ENCODE data around the gene HBD. TPM values are rescaled to one million over a fixed set of nuclear protein-coding genes. Genes with fewer than 3 reads are reported as not detected.

HBD gene
- not detected in 2 replicates for total RNA-seq

GRCh38 chr11:5234381-5234834, at the start of gene HBD:
TSS of gene HBD (minus strand) at chr11:5234483. CDS start at chr11:5234433, 50 bp downstream.

GRCh38 chr11:5269715-5270147, 35.4 kb upstream of the HBD start, which contains the start of gene HBE1:
TSS of gene HBE1 (minus strand) at chr11:5269945. CDS start at chr11:5269890, 55 bp downstream.

GRCh38 chr11:5254646-5255413, 20.5 kb upstream of the HBD start, which contains the start of gene HBG2:
TSS of gene HBG2 (minus strand) at chr11:5254781. CDS start at chr11:5254728, 53 bp downstream.

GRCh38 chr11:5249807-5250396, 15.6 kb upstream of the HBD start, which contains the start of gene HBG1:
TSS of gene HBG1 (minus strand) at chr11:5249857. CDS start at chr11:5249804, 53 bp downstream.

GRCh38 chr11:5226732-5227310, 7.5 kb downstream of the HBD start, which contains the start of gene HBB:
TSS of gene HBB (minus strand) at chr11:5227071. CDS start at chr11:5227021, 50 bp downstream.

GRCh38 chr11:5200582-5200981, 33.7 kb downstream of the HBD start, which contains the start of gene OR51V1:
TSS of gene OR51V1 (minus strand) at chr11:5200682. CDS start at chr11:5200682, 0 bp downstream.

Other genes with a start within 250 kb of the HBD start
- not detected in 2 replicates for gene OR51L1, start 239.6 kb downstream of the HBD start, total RNA-seq
- not detected in 2 replicates for gene OR52J3, start 188.0 kb downstream of the HBD start, total RNA-seq
- gene OR52E2, start 174.9 kb downstream of the HBD start, total RNA-seq, result not detected in 2 replicates
- gene OR52E1, start 164.9 kb downstream of the HBD start, total RNA-seq, result not detected in 2 replicates
- not detected in 2 replicates for gene OR52A5, start 96.1 kb downstream of the HBD start, total RNA-seq
- gene OR52A1, start 79.7 kb downstream of the HBD start, total RNA-seq, result not detected in 2 replicates
- not detected in 2 replicates for gene OR51V1, start 33.8 kb downstream of the HBD start, total RNA-seq
- not detected in 2 replicates for gene HBB, start 7.4 kb downstream of the HBD start, total RNA-seq
- gene HBG1, start 15.4 kb upstream of the HBD start, total RNA-seq, result not detected in 2 replicates
- not detected in 2 replicates for gene HBG2, start 20.3 kb upstream of the HBD start, total RNA-seq
- gene HBE1, start 35.5 kb upstream of the HBD start, total RNA-seq, result not detected in 2 replicates
- not detected in 2 replicates for gene OR51B4, start 67.5 kb upstream of the HBD start, total RNA-seq
- gene OR51B2, start 89.8 kb upstream of the HBD start, total RNA-seq, result not detected in 2 replicates
- gene OR51B5, start 109.0 kb upstream of the HBD start, total RNA-seq, result not detected in 2 replicates
- not detected in 2 replicates for gene OR51B6, start 117.0 kb upstream of the HBD start, total RNA-seq
- not detected in 2 replicates for gene OR51M1, start 149.3 kb upstream of the HBD start, total RNA-seq
- gene OR51Q1, start 187.6 kb upstream of the HBD start, total RNA-seq, result not detected in 2 replicates
- not detected in 2 replicates for gene OR51I1, start 207.0 kb upstream of the HBD start, total RNA-seq
- gene OR51I2, start 214.8 kb upstream of the HBD start, total RNA-seq, result not detected in 2 replicates

Data from thoracic aorta endothelial cell (primary cell).